HG03457 (cell line): ENCODE data around the gene GPRIN1.
"Not testable (repeated sequence)": the region's sequence is repeated elsewhere in the genome, so short reads cannot be mapped to it uniquely, and the experiment has no call there.

Experiments
- ATAC-seq: cut with Tn5 transposase; IDR thresholded peaks from one replicate; pipeline ENCODE4 v1.9.1; 2021; ENCODE audit warnings: moderate number of reproducible peaks; ENCODE audit not compliant: unreplicated experiment

Gene GPRIN1

DNA sequence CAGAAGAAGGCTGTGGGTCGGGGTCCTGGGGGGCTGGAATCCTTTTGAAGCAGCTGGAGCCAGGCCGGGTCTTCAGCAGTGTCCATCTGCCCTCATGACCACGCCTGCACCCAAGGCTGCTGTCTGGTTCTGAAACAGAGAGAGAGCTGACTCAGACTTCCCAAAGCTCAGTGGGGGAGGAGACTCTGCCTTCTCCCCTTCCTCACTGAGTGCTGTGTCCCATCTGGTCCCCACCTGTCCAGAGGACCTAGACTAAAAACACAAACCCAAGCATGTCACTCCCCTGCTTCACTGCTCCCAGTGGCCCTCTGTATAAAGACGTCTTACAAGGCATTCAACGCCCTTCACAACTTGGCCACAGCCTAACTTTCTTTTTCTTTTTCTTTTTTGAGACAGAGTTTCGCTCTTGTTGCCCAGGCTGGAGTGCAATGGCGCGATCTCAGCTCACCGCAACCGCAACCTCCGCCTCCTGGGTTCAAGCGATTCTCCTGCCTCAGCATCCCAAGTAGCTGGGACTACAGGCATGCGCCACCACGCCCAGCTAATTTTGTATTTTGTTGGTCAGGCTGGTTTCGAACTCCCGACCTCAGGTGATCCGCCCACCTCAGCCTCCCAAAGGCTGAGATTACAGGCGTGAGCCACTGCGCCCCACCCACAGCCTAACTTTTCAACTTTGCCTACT, 10.1 kb downstream of the GPRIN1 start:
- not testable (repeated sequence) for ATAC-seq

DNA sequence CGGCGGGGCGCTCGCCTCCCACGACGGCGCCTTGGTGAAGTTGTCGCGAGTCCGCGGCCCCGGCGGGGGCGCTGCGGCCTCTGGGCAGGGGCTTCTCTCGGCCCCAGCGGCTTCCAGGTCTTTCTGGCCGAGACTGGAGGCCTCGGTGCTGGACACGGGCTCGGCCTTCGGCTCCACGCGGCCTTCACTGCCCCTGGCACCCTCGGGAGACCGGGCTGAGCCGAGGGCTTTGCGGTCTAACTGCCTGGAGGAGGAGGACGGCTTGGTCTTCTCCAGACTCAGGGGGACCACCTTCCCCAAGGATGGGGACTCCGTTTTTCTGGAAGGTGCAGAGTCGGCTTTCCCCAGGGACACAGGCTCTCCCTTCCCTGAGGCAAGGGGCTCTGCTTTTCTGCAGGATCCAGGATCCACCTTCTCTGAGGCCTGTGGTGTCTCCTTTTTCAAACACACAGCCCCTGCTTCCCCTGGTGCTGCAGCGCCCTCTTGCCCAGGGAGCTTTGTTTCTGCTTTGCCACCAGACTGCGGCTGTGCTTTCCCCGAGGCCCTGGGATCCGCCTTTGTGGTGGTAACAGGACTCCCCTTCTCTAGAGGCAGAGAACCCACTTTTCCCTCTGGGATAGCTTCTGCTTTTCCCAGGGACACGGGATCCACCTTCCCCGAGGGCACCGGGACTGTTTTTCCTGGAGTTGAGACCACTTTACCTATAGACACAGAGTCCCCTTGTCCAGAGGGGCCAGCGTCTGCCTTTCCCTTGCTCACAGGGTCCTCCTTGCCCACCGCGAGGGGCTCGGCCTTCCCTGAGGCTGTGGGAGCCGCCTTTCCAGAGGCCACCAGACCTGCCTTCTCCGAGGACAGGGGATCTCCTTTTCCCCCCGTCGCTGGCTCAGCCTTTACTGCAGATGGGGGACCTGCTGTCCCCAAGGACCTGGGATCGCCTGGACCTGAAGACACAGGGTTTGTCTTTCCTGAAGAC, 12.3 kb downstream of the GPRIN1 start:
- ATAC-seq = no peak

DNA sequence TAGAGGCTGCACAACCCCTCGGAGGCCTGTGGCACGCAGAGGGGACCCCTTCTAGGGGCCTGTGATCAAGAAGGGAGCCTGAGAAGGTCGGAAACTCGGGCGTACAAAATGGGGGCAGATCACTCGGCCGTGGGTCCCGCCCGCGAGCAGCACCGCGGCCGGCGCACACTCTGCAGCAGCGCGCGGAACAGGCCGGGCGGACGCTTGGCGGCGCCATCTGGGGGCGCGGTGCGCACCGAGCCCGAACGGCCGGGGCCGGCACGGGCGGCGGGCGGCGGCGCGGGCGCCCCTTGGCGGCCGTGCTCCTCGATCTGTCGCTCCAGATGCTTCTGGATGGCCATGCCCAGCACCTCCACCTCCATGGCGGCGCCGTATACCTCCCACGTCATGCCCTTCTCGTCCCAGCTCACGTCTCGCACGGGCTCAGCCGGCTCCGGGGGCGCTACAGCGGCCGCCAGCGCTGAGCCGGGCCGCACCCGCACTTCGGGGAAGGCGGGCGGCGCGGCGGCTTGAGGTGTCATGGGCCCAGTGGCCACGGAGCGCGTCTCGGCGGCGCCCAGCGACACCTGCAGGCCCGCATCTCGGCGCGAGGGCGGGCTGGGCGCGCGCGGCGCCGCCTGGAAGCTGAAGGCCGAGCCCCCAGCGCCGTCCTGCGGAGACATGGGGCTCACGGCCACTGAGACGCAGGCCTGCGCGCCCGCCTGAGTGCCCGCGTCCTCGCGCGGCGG, 13.1 kb downstream of the GPRIN1 start:
- no peak for ATAC-seq

DNA sequence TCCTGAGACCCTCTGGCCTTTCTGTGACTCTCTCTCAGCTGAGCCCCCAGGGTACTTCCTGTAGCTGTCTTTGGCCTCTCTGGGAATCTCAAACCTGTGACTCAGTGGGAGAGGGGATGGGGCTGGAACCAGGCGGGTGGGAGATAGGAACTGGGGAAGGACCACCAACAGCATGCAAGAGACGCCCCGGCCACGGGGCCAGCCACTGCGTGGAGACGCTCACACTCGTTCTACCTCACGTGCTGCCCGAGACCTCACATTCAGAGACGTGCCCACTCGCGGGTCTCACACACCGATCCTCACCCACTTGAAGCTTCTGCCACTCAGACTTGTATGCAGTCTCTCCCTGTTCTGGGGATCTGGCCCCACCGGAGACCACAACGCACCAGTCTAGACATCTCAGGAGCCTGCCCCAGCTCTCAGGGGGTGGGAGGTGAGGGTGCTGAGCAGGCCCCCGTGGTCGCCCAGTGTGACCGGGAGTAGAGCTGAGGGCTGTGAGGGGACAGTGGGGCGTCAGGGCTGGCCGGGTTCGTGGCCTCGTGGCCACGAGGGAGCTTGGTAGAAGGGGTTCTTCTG, 13.8 kb downstream of the GPRIN1 start:
- ATAC-seq = no peak

DNA sequence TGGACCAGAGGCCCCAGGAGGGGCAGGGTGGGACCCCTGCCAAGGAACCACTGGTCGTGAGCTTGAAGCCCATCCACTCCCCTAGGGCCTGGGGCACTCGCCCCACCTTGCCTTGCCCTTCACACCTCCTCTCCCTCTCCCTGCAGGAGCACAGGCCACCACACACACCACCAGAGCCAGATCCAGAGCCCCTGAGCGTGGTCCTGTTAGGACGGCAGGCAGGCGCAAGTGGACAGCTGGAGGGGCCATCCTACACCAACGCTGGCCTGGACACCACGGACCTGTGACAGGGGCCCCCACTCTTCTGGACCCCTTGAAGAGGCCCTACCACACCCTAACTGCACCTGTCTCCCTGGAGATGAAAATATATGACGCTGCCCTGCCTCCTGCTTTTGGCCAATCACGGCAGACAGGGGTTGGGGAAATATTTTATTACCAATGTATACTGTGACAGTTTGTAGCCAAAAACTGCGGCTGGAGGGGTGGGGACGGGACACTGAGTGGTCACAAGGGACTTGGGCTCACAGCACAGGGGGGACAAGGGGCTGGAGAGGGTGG, 14.5 kb downstream of the GPRIN1 start:
- no peak for ATAC-seq

DNA sequence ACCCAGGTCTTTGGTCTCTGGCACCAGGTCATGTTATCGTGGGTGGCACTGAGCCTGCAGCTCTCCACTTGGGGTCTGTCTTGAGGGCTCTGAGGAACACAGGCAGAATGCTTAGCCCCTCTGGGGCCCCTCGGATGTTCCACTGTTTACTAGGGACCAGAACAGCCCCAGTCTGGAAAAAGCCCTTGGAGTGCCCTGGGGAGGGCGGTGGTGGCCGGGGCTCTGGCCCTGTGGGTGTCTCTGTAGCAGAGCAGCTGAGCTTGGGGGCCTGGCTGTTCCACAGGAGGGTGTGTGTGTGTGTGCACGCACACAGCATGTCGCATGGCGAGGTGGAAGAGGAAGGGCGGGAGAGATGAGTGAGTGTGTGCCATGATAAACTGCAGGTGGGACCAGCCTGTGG, 15.4 kb downstream of the GPRIN1 start:
- ATAC-seq = no peak

DNA sequence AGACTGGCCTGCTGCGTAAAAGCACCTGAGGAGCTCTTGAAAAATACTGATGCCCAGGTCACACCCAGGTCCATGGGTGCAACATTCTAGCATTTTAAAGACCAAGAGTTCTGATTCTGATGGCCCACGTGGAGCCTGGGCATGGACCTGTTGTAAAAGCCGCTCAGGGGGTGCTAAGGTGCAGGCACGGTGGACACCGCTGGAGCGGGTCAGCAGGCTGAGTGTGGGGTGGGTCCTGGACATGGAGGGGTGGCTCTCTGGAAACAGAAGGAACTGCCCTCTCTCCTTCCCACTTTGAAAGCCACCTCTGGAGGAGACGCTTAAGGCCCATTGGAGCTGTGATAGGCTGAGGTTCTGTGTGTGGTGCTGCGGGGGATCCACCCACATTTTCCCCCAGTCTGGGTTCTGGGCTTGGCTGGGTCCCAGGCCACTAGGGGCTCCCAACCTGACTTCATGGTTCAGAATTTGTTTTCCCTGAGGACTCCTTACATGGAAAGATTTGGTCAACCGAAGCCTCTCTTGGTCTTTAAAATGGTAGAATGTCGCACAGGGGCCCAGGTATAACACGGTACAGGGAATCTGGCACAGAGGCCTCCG, 16.6 kb downstream of the GPRIN1 start:
- ATAC-seq = no peak

DNA sequence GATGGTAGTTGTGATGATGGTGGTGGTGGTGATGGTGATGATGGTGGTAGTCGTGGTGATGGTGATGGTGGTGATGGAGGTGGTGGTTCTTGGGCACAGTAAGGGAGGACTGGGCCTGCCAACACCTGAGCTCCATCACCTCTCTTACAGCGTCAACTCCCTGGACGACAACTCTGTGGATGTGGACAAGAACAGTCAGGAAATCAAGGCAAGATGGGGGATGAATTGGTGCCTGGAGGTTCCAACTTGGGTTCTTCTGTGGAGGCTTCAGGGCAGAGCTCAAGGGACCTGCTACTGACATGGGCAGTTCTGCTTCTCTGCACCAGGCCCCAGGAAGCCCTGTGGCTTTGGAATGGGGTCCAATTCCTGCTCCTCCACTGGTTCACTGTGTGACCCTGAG, 17.4 kb downstream of the GPRIN1 start:
- no peak for ATAC-seq

DNA sequence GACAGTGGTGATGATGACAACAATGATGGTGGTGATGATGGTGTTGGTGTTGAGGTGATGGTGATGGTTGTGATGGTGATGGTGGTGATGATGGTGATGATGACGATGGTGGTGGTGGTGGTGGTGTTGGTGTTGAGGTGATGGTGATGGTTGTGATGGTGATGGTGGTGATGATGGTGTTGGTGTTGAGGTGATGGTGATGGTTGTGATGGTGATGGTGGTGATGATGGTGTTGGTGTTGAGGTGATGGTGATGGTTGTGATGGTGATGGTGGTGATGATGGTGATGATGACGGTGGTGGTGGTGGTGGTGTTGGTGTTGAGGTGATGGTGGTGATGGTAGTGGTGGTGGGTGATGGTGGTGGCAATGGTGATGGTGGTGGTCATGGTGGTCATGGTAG, 18.3 kb downstream of the GPRIN1 start:
- ATAC-seq = not testable (repeated sequence)

DNA sequence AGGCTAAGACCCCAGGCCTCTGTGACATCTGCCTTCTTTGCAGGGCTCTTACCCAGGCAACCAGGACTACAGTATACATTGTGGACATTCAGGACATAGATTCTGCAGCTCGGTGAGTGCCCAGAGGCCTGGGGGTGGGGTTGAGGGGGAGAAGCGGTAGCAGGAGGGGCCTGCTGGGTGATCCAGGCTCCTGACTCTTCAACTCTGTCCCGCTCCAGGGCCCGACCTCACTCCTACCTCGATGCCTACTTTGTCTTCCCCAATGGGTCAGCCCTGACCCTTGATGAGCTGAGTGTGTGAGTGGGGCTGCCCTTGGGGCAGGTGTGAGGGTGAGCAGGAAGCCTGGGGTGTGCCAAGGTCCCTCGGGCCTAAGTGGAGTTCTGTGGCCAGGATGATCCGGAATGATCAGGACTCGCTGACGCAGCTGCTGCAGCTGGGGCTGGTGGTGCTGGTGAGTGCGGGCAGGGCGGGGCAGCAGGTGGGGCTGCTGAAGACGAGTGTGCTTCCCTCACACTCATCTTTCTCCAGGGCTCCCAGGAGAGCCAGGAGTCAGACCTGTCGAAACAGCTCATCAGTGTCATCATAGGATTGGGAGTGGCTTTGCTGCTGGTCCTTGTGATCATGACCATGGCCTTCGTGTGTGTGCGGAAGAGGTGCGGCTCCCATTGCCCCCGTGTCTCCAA, 19.8 kb downstream of the GPRIN1 start:
- ATAC-seq = no peak

DNA sequence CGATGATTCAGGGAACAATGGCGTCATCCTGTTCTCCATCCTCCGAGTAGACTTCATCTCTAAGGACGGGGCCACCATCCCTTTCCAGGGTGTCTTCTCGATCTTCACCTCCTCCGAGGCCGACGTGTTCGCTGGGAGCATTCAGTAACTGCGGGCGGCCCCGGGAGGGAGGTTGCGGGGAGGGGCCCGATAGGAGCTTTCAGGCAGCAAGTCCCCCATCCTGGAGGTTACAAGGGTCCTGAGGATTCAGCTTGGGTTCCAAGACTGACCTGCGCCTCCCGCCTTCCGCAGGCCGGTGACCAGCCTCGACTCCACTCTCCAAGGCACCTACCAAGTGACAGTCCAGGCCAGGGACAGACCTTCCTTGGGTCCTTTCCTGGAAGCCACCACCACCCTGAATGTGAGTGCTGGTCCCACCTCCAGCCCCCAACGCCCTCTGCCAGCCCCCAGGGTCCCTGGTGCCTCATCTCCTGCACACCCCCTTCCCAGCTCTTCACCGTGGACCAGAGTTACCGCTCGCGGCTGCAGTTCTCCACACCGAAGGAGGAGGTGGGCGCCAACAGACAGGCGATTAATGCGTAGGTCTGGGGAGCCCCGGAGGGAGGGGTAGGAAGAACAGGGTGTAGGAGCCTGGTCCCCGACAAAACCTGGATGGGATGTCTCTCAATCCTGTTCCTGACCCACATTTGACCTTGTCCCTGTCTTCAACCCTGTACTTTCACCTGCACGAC, 20.8 kb downstream of the GPRIN1 start:
- no peak for ATAC-seq

DNA sequence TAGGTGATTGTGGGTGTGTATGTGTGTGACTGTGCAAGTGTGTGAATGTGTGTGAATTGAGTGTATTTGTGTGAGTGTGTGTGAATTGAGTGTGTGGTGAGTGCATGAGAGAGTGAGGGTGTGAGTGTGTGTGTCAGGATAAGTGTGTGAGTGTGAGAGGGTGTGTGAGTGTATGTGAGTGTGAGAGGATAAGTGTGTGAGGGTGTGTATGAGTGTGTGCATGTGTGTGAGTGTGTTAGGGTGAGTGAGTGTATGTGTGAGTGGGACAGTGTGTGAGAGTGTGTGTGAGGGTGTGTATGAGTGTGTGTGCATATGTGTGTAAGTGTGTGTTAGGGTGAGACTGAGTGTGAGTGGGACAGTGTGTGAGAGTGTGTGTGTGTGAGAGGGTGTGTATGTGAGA, 21.7 kb downstream of the GPRIN1 start:
- no peak for ATAC-seq

DNA sequence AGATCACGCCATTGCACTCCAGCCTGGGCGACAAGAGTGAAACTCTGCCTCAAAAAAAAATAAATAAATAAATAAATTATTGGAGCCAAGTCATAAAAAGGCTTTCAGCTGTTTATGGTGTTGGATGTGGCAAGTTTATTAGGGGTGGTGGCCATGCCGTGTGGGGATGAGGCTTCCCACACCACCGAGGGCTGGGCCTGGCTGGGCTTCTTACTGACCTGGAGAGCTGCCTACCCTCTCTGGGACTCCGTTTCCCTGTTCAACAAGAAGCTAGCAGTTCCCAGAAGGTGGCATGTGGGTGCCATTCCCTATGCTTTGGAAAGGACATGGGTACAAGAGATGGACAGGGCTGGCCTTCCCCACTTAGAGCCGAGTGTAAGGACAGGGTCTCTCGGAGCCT, 22.6 kb downstream of the GPRIN1 start:
- ATAC-seq = no peak

DNA sequence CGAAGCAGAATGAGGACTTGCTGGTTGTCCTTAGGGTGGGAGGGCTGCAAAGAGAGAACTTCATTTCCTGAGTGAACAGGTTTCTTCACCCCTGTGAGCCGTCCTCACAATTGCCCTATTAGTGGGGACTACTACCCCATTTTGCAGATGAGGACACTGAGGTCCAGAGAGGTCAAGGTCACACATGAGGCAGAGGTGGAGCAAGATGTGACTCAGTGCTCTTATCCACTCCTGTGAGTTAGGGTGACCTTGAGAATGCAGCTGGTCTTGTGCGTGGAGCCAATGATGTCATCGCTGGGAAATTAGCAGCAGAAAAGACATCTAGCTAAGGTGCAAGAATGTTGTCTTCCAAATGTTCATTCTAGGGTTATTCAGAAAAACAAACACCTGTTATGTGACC, 26.9 kb downstream of the GPRIN1 start:
- ATAC-seq = no peak

DNA sequence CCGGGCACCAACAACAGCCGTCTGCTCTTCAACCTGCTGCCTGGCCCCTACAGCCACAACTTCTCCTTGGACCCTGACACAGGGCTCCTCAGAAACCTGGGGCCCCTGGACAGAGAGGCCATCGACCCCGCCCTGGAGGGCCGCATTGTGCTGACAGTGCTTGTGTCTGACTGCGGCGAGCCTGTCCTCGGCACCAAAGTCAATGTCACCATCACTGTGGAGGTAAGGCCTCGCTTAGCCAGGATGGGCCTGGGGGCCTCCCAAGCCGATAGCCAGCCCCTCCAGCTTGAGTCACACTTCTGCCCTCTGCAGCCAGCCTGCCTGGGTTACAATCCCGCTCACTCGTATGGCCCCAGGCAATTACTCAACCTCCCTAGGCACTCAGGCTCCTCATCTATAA, 28.6 kb downstream of the GPRIN1 start:
- ATAC-seq = no peak

DNA sequence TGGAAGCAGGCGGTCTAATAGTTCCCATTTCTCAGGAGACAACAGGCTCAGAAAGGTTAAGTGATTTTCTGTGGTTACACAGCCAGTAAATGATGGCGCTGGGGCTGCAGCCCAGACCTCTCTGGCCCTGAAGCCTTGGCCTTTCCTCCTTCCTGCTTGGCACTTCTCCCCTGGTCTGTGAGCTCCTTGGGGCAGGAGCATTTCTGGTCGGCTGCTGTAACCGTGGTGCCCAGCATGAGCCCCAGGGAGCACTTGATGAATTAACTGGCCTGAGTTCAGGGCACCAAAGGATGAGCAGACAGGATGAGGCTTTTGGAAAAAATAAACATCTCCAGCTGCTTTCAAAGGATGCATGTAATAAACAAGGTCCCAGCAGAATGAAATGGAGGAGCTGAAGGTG, 30.6 kb downstream of the GPRIN1 start:
- no peak for ATAC-seq

DNA sequence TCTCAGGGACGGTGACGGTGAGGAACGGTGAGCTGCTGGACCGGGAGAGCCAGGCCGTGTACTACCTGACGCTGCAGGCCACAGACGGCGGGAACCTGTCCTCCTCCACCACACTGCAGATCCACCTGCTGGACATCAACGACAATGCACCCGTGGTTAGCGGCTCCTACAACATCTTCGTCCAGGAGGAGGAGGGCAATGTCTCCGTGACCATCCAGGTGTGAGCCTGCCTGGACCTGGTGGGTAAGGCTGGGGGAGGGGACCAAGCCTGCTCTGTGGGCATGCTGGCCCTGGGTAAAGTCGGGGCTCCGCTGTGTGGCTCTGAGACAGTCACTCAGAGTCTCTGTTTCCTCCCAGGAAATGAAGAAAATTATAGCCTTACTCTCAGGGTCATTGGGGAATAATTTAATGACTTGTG, 31.6 kb downstream of the GPRIN1 start:
- ATAC-seq = no peak

DNA sequence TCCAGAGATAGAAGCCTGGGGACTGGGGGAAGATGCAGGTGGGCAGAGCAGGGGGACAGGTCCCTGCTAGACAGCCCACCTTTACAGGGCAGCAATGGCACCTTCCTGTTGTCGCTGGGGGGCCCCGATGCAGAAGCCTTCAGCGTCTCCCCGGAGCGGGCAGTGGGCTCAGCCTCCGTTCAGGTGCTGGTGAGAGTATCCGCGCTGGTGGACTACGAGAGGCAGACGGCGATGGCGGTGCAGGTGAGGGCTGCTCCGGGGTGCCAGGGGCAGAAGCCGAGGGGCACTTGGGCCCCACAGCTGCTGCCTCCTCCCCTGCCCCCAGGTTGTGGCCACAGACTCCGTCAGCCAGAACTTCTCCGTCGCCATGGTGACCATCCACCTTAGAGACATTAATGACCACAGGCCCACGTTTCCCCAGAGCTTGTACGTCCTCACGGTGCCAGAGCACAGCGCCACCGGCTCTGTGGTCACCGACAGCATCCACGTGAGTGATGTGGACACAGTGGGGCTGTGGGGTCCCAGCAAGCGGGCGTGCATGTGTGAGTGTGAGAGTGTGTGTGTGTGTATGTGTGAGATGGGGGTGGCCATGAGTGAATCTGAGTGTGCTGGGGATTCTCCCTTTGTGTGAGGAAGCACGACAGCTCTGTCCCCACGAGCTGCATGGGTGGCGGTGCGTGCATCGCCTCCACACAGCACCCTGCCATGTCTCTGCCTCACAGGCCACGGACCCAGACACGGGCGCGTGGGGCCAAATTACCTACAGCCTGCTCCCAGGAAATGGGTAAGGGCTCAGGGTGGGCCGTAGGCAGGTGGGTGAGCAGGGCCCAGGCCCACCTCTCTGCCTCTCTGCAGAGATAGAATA, 32.4 kb downstream of the GPRIN1 start:
- no peak for ATAC-seq
